ENCODE data around the gene ANKLE2.

Gene ANKLE2

DNA sequence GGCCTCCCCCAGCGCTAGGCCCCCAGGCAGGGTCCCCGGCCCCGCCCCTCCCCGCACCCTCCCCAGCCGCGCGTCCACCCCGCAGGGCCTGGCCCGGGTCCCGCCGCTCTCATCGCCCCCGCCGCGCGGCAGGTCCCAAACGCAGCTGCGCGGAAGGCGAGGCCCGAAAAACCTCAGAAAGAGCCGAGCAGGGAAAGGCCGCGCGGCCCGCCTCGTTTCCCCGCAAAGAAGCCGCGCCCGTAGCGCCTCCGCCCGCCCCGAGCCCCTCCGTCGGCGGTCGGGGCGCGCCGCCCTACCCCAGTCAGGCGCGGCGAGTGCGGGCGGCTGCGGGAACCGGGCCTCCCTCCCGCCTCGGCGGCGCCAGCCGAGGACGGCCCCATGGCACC is 74.8 kb downstream of the ANKLE2 start:
- peak; percentile 17 for DNase-seq

DNA sequence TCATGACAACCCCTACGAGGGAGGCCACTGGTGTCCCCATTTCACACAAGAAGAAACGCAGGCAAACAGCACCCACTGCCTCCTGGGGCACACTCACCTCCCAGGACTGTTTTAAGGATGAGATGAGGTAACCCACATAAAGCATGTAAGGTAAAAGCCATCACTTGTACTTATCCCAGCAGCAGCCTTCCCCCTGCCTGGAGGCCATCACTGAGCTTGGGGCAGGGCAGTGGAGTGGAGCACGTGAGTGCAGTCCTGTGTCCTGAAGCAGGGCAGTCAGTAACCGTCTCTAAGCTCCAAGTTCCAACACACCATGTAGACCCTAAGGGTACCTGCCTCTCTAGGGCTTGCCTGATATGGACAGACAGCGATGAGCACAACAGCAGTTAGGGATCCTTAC is 76.2 kb downstream of the ANKLE2 start:
- no peak for DNase-seq

DNA sequence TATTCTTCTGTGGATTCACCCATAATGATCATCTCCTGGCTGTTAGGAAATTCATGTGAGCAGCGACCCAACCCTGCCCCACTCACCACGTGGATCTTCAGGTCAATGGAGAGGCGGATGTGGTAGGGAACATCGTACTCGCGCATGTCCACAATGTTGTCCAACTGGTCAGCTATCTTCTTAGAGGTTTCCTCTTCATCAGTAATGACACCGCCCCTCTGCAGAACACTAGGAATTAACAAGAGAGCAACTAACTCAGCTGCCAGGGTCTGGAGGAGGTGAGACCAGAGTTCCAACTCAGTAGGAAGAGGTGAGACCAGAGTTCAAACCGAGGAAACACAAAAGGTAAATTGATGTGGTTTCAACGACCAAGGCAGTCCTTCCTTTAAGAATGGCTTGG is 84.1 kb downstream of the ANKLE2 start:
- DNase-seq, result no peak

DNA sequence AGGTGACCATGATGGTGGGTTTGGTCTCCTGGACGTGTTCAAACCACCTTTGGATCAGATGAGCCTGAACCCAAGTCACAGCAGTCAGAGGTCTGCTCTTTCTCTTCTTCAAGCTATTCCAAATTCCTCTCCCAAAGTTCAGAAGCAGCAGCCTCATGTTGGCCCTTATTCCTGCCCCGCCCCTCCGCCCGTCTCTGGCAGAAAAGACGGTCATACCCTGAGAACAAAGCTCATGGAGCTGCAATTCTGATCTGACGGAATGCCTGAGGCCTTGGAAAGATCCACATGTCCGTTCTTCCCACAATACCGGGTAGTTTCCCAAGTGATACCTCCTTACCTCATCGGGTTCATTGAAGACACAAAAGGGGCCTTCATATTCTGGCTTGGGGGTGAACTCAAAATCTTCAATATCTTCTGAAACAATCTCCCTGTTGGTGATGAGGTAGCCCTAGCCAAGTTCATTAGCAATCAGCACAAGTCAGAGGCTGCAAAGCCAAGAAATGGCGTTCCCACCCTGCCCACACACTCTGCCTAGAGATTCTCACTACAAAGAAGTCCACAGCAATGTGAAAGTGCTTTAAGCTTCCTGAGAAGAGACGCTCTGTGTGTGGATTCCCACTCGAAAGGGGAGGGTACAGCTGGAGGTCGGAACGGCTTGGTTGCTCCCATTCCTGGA is 85.7 kb downstream of the ANKLE2 start:
- DNase-seq, result no peak
